Panc1 (cell line): ENCODE measurements around the gene KIAA0408. TPM values are rescaled to one million over a fixed set of nuclear protein-coding genes. Genes with fewer than 3 reads are reported as not detected.

Experiments
- ATAC-seq: fragments of 200-7000 bp; cut with Tn5 transposase; 2 replicates; pipeline ENCODE4 v1.9.1; 2020; ENCODE audit warnings: mild to moderate bottlenecking, moderate library complexity
- BruUV-seq: library from RNA; stranded (reverse); fragments of 400-500 nt; replicated peaks from 2 replicates; lab custom pipeline; 2021; lab: Mats Ljungman, UMichigan
- CTCF ChIA-PET: fragments of 300-600 bp; sonication (Branson Sonifier 250); formaldehyde crosslinking; loops from one replicate; lab custom pipeline; 2022; ENCODE audit warnings: antibody characterized with exemption; lab: Charles Lee
- POLR2A ChIA-PET: fragments of 300-600 bp; sonication (Branson Sonifier 250); formaldehyde crosslinking; loops from one replicate; lab custom pipeline; 2022; ENCODE audit warnings: antibody characterized with exemption; lab: Charles Lee
- DNase-seq: peaks from one replicate; pipeline ENCODE4 v3.0.0-alpha.2; 2010; ENCODE audit warnings: low read depth, low spot score
- H3K27ac ChIP-seq: 2 replicates; pipeline ENCODE4 v1.5.1; 2011; ENCODE audit warnings: mild to moderate bottlenecking, low read length, inconsistent platforms
- H3K27me3 ChIP-seq: fragments of 200-500 bp; sonication (Bioruptor generic); 2 replicates; pipeline ENCODE4 v1.6.0; 2014; ENCODE audit warnings: low read length, inconsistent platforms; ENCODE audit not compliant: control insufficient read depth, insufficient read depth
- H3K36me3 ChIP-seq: fragments of 200-500 bp; sonication (Bioruptor generic); 2 replicates; pipeline ENCODE4 v1.5.1; 2014; ENCODE audit warnings: inconsistent platforms, mild to moderate bottlenecking, low read length, moderate library complexity; ENCODE audit not compliant: control insufficient read depth, insufficient read depth
- H3K4me1 ChIP-seq: 2 replicates; pipeline ENCODE4 v1.5.1; 2011; ENCODE audit warnings: inconsistent platforms, mild to moderate bottlenecking, low read length, moderate library complexity; ENCODE audit not compliant: control insufficient read depth, insufficient read depth
- H3K4me3 ChIP-seq, 2 experiments: 2 replicates each; pipeline ENCODE4 v1.5.1; 2011 to 2012; ENCODE audit warnings: low read depth in 2 of 2, low read length in 2 of 2, mild to moderate bottlenecking in 2 of 2, inconsistent platforms in 1 of 2, moderate library complexity in 1 of 2
- H3K9me3 ChIP-seq: fragments of 200-500 bp; sonication (Bioruptor generic); 2 replicates; pipeline ENCODE4 v1.5.1; 2014; ENCODE audit warnings: low read depth, mild to moderate bottlenecking, inconsistent platforms, low read length, moderate library complexity; ENCODE audit not compliant: control insufficient read depth, insufficient read depth
- CTCF ChIP-seq: fragments of 450-650 bp; IDR thresholded peaks from 2 replicates; pipeline ENCODE4 v1.5.1; 2017; ENCODE audit warnings: mild to moderate bottlenecking
- POLR2AphosphoS5 ChIP-seq: IDR thresholded peaks from 2 replicates; pipeline ENCODE4 v1.6.1; 2012; ENCODE audit warnings: mild to moderate bottlenecking, low read depth, low read length, moderate library complexity
- SIN3A ChIP-seq: IDR thresholded peaks from 2 replicates; pipeline ENCODE4 v1.6.1; 2012; ENCODE audit warnings: low read depth, mild to moderate bottlenecking, low read length, moderate library complexity, borderline replicate concordance; ENCODE audit not compliant: insufficient read depth
- TCF7L2 ChIP-seq: IDR thresholded peaks from 2 replicates; pipeline ENCODE4 v1.6.1; 2011; ENCODE audit warnings: mild to moderate bottlenecking, low read depth, low read length, inconsistent platforms
- in situ Hi-C: cut with HindIII; loops from 2 replicates; pipeline ENCODE4 v1.10.0; 2016; ENCODE audit warnings: low sequenced_read_pairs, low pct_unique_long_range_greater_than_20kb
- intact Hi-C: fragments of 100-400 bp; cut with micrococcal nuclease; formaldehyde crosslinking; loops from one replicate; pipeline ENCODE4 v1.10.0; 2022; ENCODE audit not compliant: unreplicated experiment
- total RNA-seq: library from RNA; stranded (reverse); gene quantifications from one replicate; pipeline ENCODE4 v1.2.1, GENCODE V29; 2021; ENCODE audit not compliant: unreplicated experiment
- TF ChIP-seq, protein P1 (sequence below), 2 experiments: IDR thresholded peaks; 2 replicates each; pipeline ENCODE4 v1.6.1; 2011 to 2012; ENCODE audit warnings: low read depth in 2 of 2, control low read depth in 1 of 2, low read length in 1 of 2, mild to moderate bottlenecking in 1 of 2, moderate library complexity in 1 of 2; ENCODE audit not compliant: insufficient read depth in 1 of 2

KIAA0408 gene
- total RNA-seq, 1 experiment from 2014 or later, result 0.90 TPM

- no TSS peak for BruUV-seq
- ChIA-PET CTCF (no interaction called here), POLR2A (no interaction called here)
- H3K9me3 ChIP-seq, result no peaks in the 10 kb centered on the region
- H3K4me1 ChIP-seq, result no peaks in the 10 kb centered on the region
- TF ChIP-seq POLR2AphosphoS5 (no peak), TCF7L2 (no peak), CTCF (no peak), SIN3A (no peak)
- TF ChIP-seq, protein P1, sequence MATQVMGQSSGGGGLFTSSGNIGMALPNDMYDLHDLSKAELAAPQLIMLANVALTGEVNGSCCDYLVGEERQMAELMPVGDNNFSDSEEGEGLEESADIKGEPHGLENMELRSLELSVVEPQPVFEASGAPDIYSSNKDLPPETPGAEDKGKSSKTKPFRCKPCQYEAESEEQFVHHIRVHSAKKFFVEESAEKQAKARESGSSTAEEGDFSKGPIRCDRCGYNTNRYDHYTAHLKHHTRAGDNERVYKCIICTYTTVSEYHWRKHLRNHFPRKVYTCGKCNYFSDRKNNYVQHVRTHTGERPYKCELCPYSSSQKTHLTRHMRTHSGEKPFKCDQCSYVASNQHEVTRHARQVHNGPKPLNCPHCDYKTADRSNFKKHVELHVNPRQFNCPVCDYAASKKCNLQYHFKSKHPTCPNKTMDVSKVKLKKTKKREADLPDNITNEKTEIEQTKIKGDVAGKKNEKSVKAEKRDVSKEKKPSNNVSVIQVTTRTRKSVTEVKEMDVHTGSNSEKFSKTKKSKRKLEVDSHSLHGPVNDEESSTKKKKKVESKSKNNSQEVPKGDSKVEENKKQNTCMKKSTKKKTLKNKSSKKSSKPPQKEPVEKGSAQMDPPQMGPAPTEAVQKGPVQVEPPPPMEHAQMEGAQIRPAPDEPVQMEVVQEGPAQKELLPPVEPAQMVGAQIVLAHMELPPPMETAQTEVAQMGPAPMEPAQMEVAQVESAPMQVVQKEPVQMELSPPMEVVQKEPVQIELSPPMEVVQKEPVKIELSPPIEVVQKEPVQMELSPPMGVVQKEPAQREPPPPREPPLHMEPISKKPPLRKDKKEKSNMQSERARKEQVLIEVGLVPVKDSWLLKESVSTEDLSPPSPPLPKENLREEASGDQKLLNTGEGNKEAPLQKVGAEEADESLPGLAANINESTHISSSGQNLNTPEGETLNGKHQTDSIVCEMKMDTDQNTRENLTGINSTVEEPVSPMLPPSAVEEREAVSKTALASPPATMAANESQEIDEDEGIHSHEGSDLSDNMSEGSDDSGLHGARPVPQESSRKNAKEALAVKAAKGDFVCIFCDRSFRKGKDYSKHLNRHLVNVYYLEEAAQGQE (IDR thresholded peaks at IDR 0.05; ENCODE audit: insufficient read depth in 1 of 2, low read depth in 2 of 2, low read length in 1 of 2), result no peak
- H3K4me3 ChIP-seq, result no peak overlapping the region
- intact Hi-C loops (no loop called here), in situ Hi-C loops (no loop called here)
- DNase-seq, result no peak
- H3K36me3 ChIP-seq, result no peaks in the 10 kb centered on the region
- ATAC-seq, result no peak
- H3K27me3 ChIP-seq, result no peaks in the 10 kb centered on the region
- no peak overlapping the region for H3K27ac ChIP-seq
Measured at GRCh38 chr6:127447780-127448179, 11.4 kb downstream of the KIAA0408 start.

- no peak overlapping the region for H3K4me3 ChIP-seq
- ChIA-PET CTCF (no interaction called here), POLR2A (no interaction called here)
- H3K4me1 ChIP-seq, result no peaks in the 10 kb centered on the region
- no peak for TF ChIP-seq TCF7L2
- TF ChIP-seq, protein P1 (IDR thresholded peaks at IDR 0.05; ENCODE audit: insufficient read depth in 1 of 2, low read depth in 2 of 2, low read length in 1 of 2), result no peak
- no peak for TF ChIP-seq POLR2AphosphoS5
- BruUV-seq, result no TSS peak
- intact Hi-C loops (no loop called here), in situ Hi-C loops (no loop called here)
- DNase-seq (no peak), ATAC-seq (no peak)
- no peaks in the 10 kb centered on the region for H3K9me3 ChIP-seq
- H3K27me3 ChIP-seq, result no peaks in the 10 kb centered on the region
- no peak overlapping the region for H3K27ac ChIP-seq
- no peaks in the 10 kb centered on the region for H3K36me3 ChIP-seq
Measured at GRCh38 chr6:127446356-127446755, 12.8 kb downstream of the KIAA0408 start.
